B cell (primary cell): Measurements from ENCODE around the gene ST8SIA6. TPM values are rescaled to one million over a fixed set of nuclear protein-coding genes. Genes with fewer than 3 reads are reported as not detected.

Experiments
- ATAC-seq: fragments of 200-7000 bp; cut with Tn5 transposase; one replicate; pipeline ENCODE4 v1.10.0; 2021; ENCODE audit warnings: low read depth, mild to moderate bottlenecking, moderate number of reproducible peaks, moderate library complexity
- CTCF ChIA-PET: fragments of 350-600 bp; sonication (Branson Sonifier 250); formaldehyde crosslinking; loops from one replicate; lab custom pipeline; 2021; ENCODE audit warnings: antibody characterized with exemption, inconsistent platforms; lab: Charles Lee
- POLR2A ChIA-PET: fragments of 350-600 bp; sonication (Branson Sonifier 250); formaldehyde crosslinking; loops from one replicate; lab custom pipeline; 2021; ENCODE audit warnings: antibody characterized with exemption; lab: Charles Lee
- DNase-seq: peaks from one replicate; pipeline ENCODE4 v3.0.0; 2013
- H2AFZ ChIP-seq: 2 replicates; pipeline ENCODE4 v1.6.1; 2012; ENCODE audit warnings: mild to moderate bottlenecking, low read depth, low read length; ENCODE audit not compliant: insufficient read depth, poor library complexity, severe bottlenecking
- H3K27ac ChIP-seq, 2 donors: 1 replicate in 1 of 2; 2 replicates in 1 of 2; pipeline ENCODE4 v1.5.1; 2012 to 2013; ENCODE audit warnings: low read length in 2 of 2, mild to moderate bottlenecking in 2 of 2, moderate library complexity in 1 of 2
- H3K27me3 ChIP-seq, 4 experiments: fragments of 200-600 bp in 1 of 4; sonication (generic) in 1 of 4; replicated peaks in 1 of 4; 1 replicate in 2 of 4; 2 replicates in 2 of 4; pipeline versions ENCODE4 v1.6.1 to v1.7.0; 2013 to 2016; ENCODE audit warnings: low read length in 3 of 4, mild to moderate bottlenecking in 2 of 4, mixed read lengths in 1 of 4, moderate library complexity in 1 of 4; ENCODE audit not compliant: insufficient read depth in 4 of 4, control insufficient read depth in 3 of 4; ENCODE audit errors: control extremely low read depth in 1 of 4
- H3K36me3 ChIP-seq, 2 experiments: replicated peaks in 1 of 2; 1 replicate in 1 of 2; 2 replicates in 1 of 2; pipeline versions ENCODE4 v1.6.1 to v1.7.1; 2013; ENCODE audit warnings: low read length in 1 of 2; ENCODE audit not compliant: insufficient read depth in 2 of 2, control insufficient read depth in 1 of 2; ENCODE audit errors: control extremely low read depth in 1 of 2, extremely low read depth in 1 of 2
- H3K4me1 ChIP-seq, 2 donors: fragments of 200-600 bp in 1 of 2; sonication (generic) in 1 of 2; 1 replicate in 1 of 2; 2 replicates in 1 of 2; pipeline versions ENCODE4 v1.5.1 to v1.6.1; 2013 to 2017; ENCODE audit warnings: low read length in 2 of 2; ENCODE audit not compliant: control insufficient read depth in 2 of 2, insufficient read depth in 2 of 2
- H3K4me2 ChIP-seq: replicated peaks from 2 replicates; pipeline ENCODE3; 2012; ENCODE audit warnings: mild to moderate bottlenecking, low read depth, low read length; ENCODE audit not compliant: poor library complexity, severe bottlenecking
- H3K4me3 ChIP-seq, 5 experiments: fragments of 200-600 bp in 1 of 5; sonication (generic) in 1 of 5; 1 replicate in 3 of 5; 2 replicates in 2 of 5; pipeline versions ENCODE4 v1.5.1 to v1.7.0; 2011 to 2016; ENCODE audit warnings: low read length in 4 of 5, mild to moderate bottlenecking in 4 of 5, low read depth in 2 of 5, control low read depth in 1 of 5, moderate library complexity in 1 of 5; ENCODE audit not compliant: insufficient read depth in 1 of 5; ENCODE audit errors: control extremely low read depth in 1 of 5, extremely low read depth in 1 of 5
- H3K79me2 ChIP-seq: fragments of 200-600 bp; sonication (generic); one replicate; pipeline ENCODE4 v1.6.0; 2016; ENCODE audit warnings: low read length; ENCODE audit not compliant: control insufficient read depth, insufficient read depth
- H3K9ac ChIP-seq: fragments of 200-600 bp; sonication (generic); 2 replicates; pipeline ENCODE4 v1.6.1; 2017; ENCODE audit warnings: mild to moderate bottlenecking, low read length, moderate library complexity
- H3K9me3 ChIP-seq, 3 donors: one replicate each; pipeline versions ENCODE4 v1.6.1 to v1.7.1; 2013; ENCODE audit warnings: low read length in 2 of 3; ENCODE audit not compliant: control insufficient read depth in 2 of 3, insufficient read depth in 1 of 3; ENCODE audit errors: control extremely low read depth in 1 of 3
- H4K20me1 ChIP-seq: 2 replicates; pipeline ENCODE4 v1.6.0; 2012; ENCODE audit warnings: mild to moderate bottlenecking, low read length; ENCODE audit not compliant: insufficient read depth, control insufficient read depth, poor library complexity, severe bottlenecking
- H3K27ac Mint-ChIP-seq: one replicate; pipeline ENCODE4 v1.8.0; 2021; ENCODE audit warnings: mixed read lengths
- H3K27me3 Mint-ChIP-seq: one replicate; pipeline ENCODE4 v1.8.0; 2021; ENCODE audit warnings: mixed read lengths
- H3K4me1 Mint-ChIP-seq: one replicate; pipeline ENCODE4 v1.8.0; 2021; ENCODE audit warnings: mixed read lengths
- H3K4me3 Mint-ChIP-seq: one replicate; pipeline ENCODE4 v1.8.0; 2021; ENCODE audit warnings: mixed read lengths
- H3K9me3 Mint-ChIP-seq: one replicate; pipeline ENCODE4 v1.8.0; 2022; ENCODE audit warnings: mixed read lengths; ENCODE audit not compliant: insufficient read depth
- CTCF ChIP-seq: fragments of 200-600 bp; IDR thresholded peaks from one replicate; pipeline ENCODE4 v1.8.0; 2022; ENCODE audit warnings: antibody characterized with exemption, mild to moderate bottlenecking
- EZH2 ChIP-seq: IDR thresholded peaks from 2 replicates; pipeline ENCODE4 v1.6.1; 2012; ENCODE audit warnings: borderline replicate concordance, low read depth, mild to moderate bottlenecking, moderate library complexity, low read length; ENCODE audit not compliant: insufficient read depth, poor library complexity, severe bottlenecking
- WGBS: methylation state at CpG from one replicate; pipeline ENCODE4 v1.1.5; 2013; ENCODE audit warnings: missing lambda C conversion rate; ENCODE audit not compliant: insufficient coverage; 5-methylcytosine and 5-hydroxymethylcytosine counted together
- intact Hi-C: fragments of 100-400 bp; cut with micrococcal nuclease; formaldehyde crosslinking; loops from one replicate; pipeline ENCODE4 v1.10.0; 2022
- polyA plus RNA-seq: library from polyadenylated mRNA; depleted of rRNA; stranded (reverse); fragments of >200 nt; gene quantifications from 2 replicates; pipeline ENCODE4 v1.2.3, GENCODE V29; 2012
- total RNA-seq, 2 donors: library from RNA; stranded (reverse); fragments of 120-200 nt in 1 of 2; gene quantifications; 1 replicate in 1 of 2; 2 replicates in 1 of 2; pipeline versions ENCODE4 v1.2.3 to v1.2.4, GENCODE V29; 2013 to 2022

The ST8SIA6 gene
- total and polyA plus RNA-seq, 2 donors (not counting 1 experiment from before 2014, with no cell fraction given), result 0.04 TPM; not detected in 1

GRCh38 chr10:17387861-17388503, 66.4 kb downstream of the ST8SIA6 start:
- DNase-seq (no peak), ATAC-seq (no peak)
- H3K9ac ChIP-seq, result no peak overlapping the region
- H3K79me2 ChIP-seq, result no peaks in the 10 kb centered on the region
- H3K27me3 Mint-ChIP-seq, result no peaks in the 10 kb centered on the region
- no peaks in the 10 kb centered on the region for H3K4me1 Mint-ChIP-seq
- H3K4me2 ChIP-seq, result no peak overlapping the region
- H3K9me3 Mint-ChIP-seq, result no peaks in the 10 kb centered on the region
- intact Hi-C loops, result no loop called here
- H3K4me1 ChIP-seq, result no peaks in the 10 kb centered on the region
- H3K9me3 ChIP-seq, result peaks cover 0 to 15% (median 0%) of the 10 kb centered on the region in 3 donors
- H2AFZ ChIP-seq, result no peak overlapping the region
- H3K4me3 ChIP-seq, result no peak overlapping the region
- H3K27ac Mint-ChIP-seq, result no peak overlapping the region
- H3K27ac ChIP-seq, result no peak overlapping the region
- no peak overlapping the region for H3K4me3 Mint-ChIP-seq
- no peaks in the 10 kb centered on the region for H4K20me1 ChIP-seq
- POLR2A ChIA-PET, result no interaction called here
- no peaks in the 10 kb centered on the region for H3K36me3 ChIP-seq
- no peak for TF ChIP-seq EZH2
- TF ChIP-seq CTCF, result no peak
- CTCF ChIA-PET, result no interaction called here
- 84% methylated on average over 3 of the region's 6 CpGs for WGBS
- H3K27me3 ChIP-seq, result peaks cover 0 to 3% (median 0%) of the 10 kb centered on the region in 4 experiments

GRCh38 chr10:17386616-17387075, 67.7 kb downstream of the ST8SIA6 start:
- H3K9me3 Mint-ChIP-seq, result no peaks in the 10 kb centered on the region
- H3K79me2 ChIP-seq, result no peaks in the 10 kb centered on the region

More at GRCh38 chr10:17386616-17387075, 67.7 kb downstream of the ST8SIA6 start:
- POLR2A ChIA-PET, result no interaction called here
- Histone ChIP-seq H3K4me2 (no peak overlapping the region), H3K9ac (no peak overlapping the region), H3K27me3 (peaks cover 0 to 3% (median 0%) of the 10 kb centered on the region in 4 experiments), H4K20me1 (no peaks in the 10 kb centered on the region), H3K27ac (no peak overlapping the region), H3K4me1 (no peaks in the 10 kb centered on the region), H3K4me3 (no peak overlapping the region), H2AFZ (no peak overlapping the region), H3K9me3 (peaks cover 0 to 15% (median 0%) of the 10 kb centered on the region in 3 donors), H3K36me3 (no peaks in the 10 kb centered on the region)
- Mint-ChIP-seq H3K4me1 (no peaks in the 10 kb centered on the region), H3K4me3 (no peak overlapping the region), H3K27me3 (no peaks in the 10 kb centered on the region), H3K27ac (no peak overlapping the region)
- intact Hi-C loops, result no loop called here
- CTCF ChIA-PET, result no interaction called here
- no peak for ATAC-seq
- WGBS, result 88% methylated on average over 9 of the region's 15 CpGs
- no peak for DNase-seq
- no peak for TF ChIP-seq EZH2
- TF ChIP-seq CTCF, result no peak
